ENCODE results near the gene SORBS1.

The SORBS1 gene

GRCh38 chr10:95309958-95310357 is 251.2 kb downstream of the SORBS1 start:
- Histone ChIP-seq H3K27ac (peak overlapping the region; percentile 5 to 58), H3K4me1 (peaks cover 0 to 75% (median 49%) of the 10 kb centered on the region in 4 donors), H3K36me3 (peaks cover 20 to 27% (median 25%) of the 10 kb centered on the region in 3 donors), H3K27me3 (no peaks in the 10 kb centered on the region), H3K9me3 (no peaks in the 10 kb centered on the region), H3K4me3 (no peak overlapping the region)
- TF ChIP-seq, protein P1, sequence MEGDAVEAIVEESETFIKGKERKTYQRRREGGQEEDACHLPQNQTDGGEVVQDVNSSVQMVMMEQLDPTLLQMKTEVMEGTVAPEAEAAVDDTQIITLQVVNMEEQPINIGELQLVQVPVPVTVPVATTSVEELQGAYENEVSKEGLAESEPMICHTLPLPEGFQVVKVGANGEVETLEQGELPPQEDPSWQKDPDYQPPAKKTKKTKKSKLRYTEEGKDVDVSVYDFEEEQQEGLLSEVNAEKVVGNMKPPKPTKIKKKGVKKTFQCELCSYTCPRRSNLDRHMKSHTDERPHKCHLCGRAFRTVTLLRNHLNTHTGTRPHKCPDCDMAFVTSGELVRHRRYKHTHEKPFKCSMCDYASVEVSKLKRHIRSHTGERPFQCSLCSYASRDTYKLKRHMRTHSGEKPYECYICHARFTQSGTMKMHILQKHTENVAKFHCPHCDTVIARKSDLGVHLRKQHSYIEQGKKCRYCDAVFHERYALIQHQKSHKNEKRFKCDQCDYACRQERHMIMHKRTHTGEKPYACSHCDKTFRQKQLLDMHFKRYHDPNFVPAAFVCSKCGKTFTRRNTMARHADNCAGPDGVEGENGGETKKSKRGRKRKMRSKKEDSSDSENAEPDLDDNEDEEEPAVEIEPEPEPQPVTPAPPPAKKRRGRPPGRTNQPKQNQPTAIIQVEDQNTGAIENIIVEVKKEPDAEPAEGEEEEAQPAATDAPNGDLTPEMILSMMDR (IDR thresholded peaks at IDR 0.05), result no peak
- no peak for DNase-seq
- intact Hi-C loops (cut with DNase I; ENCODE audit: low total_unique reads), result no loop called here

GRCh38 chr10:95308389-95309302 is 252.5 kb downstream of the SORBS1 start:
- Histone ChIP-seq H3K4me3 (no peak overlapping the region), H3K27me3 (no peaks in the 10 kb centered on the region), H3K4me1 (peaks cover 0 to 62% (median 42%) of the 10 kb centered on the region in 4 donors), H3K27ac (peak overlapping the region; percentile 58 to 64), H3K36me3 (peaks cover 7 to 14% (median 12%) of the 10 kb centered on the region in 3 donors), H3K9me3 (no peaks in the 10 kb centered on the region)
- intact Hi-C loops (cut with DNase I; ENCODE audit: low total_unique reads), result no loop called here
- TF ChIP-seq, protein P1 (IDR thresholded peaks at IDR 0.05), result no peak
- DNase-seq, result peak; percentile 89 to 91

GRCh38 chr10:95306851-95307250 is 254.3 kb downstream of the SORBS1 start:
- Histone ChIP-seq H3K9me3 (no peaks in the 10 kb centered on the region), H3K36me3 (no peaks in the 10 kb centered on the region), H3K27ac (no peak overlapping the region), H3K27me3 (no peaks in the 10 kb centered on the region), H3K4me3 (no peak overlapping the region), H3K4me1 (peaks cover 0 to 44% (median 30%) of the 10 kb centered on the region in 4 donors)
- no peak for DNase-seq
- TF ChIP-seq, protein P1 (IDR thresholded peaks at IDR 0.05), result no peak
- intact Hi-C loops (cut with DNase I; ENCODE audit: low total_unique reads), result no loop called here

- Histone ChIP-seq H3K36me3 (no peaks in the 10 kb centered on the region), H3K4me1 (peaks cover 0 to 38% (median 29%) of the 10 kb centered on the region in 4 donors), H3K27ac (no peak overlapping the region), H3K9me3 (no peaks in the 10 kb centered on the region), H3K4me3 (no peak overlapping the region), H3K27me3 (no peaks in the 10 kb centered on the region)
- TF ChIP-seq, protein P1 (IDR thresholded peaks at IDR 0.05), result no peak
- intact Hi-C loops (cut with DNase I; ENCODE audit: low total_unique reads), result no loop called here
- no peak for DNase-seq
Observed at GRCh38 chr10:95306318-95306650, 254.9 kb downstream of the SORBS1 start.

DNA sequence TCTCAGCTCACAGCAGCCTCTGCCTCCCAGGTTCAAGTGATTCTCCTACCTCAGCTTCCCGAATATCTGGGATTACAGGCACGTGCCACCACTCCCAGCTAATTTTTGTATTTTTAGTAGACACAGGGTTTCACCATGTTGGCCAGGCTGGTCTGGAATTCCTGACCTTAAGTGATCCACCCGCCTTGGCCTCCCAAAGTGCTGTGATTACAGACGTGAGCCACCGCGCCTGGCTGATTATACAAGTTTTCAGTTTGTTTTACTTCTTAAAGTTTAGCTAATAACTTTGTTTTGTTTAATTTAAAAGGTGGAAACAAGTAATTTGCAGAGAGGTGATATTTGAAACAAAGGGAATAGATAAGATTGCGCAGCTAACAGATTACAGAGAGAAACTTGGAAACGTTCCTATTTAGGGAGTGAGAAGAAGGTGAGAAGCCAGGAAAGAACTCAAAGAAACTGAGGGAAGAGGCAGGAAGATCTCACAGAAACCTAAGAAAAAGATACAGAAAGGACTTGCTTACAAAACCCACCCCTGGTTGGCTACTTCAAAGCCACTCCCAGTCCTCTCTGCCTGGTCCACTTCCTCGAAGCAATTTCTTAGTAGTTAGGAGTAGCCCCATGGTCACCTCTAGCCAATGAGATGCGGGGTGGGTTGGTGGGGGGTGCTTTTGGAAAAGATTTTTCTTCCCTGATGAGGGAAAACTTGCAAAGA is 255.4 kb downstream of the SORBS1 start:
- Histone ChIP-seq H3K36me3 (no peaks in the 10 kb centered on the region), H3K9me3 (no peaks in the 10 kb centered on the region), H3K27ac (no peak overlapping the region), H3K4me1 (peaks cover 0 to 33% (median 24%) of the 10 kb centered on the region in 4 donors), H3K27me3 (no peaks in the 10 kb centered on the region), H3K4me3 (no peak overlapping the region)
- no peak for DNase-seq
- TF ChIP-seq, protein P1 (IDR thresholded peaks at IDR 0.05), result no peak
- intact Hi-C loops (cut with DNase I; ENCODE audit: low total_unique reads), result no loop called here
